Naive thymus-derived CD4-positive, alpha-beta T cell (primary cell): ENCODE measurements around the gene UMOD. TPM values are rescaled to one million over a fixed set of nuclear protein-coding genes. Genes with fewer than 3 reads are reported as not detected.

ENCODE experiments used
- ATAC-seq: fragments of 150-1000 bp; cut with Tn5 transposase; 2 replicates; pipeline ENCODE4 v1.10.0; 2021; ENCODE audit warnings: mild to moderate bottlenecking, moderate library complexity
- CTCF ChIA-PET: fragments of 350-600 bp; sonication (Branson Sonifier 250); formaldehyde crosslinking; loops from one replicate; lab custom pipeline; 2021; ENCODE audit warnings: antibody characterized with exemption; lab: Charles Lee
- POLR2A ChIA-PET: fragments of 350-600 bp; sonication (Branson Sonifier 250); formaldehyde crosslinking; loops from one replicate; lab custom pipeline; 2021; ENCODE audit warnings: antibody characterized with exemption, inconsistent platforms; lab: Charles Lee
- DNase-seq, 9 donors: peaks; one replicate each; pipeline versions ENCODE4 v3.0.0 to v3.0.0-alpha.2; 2020 to 2022; ENCODE audit warnings: mixed read lengths in 1 of 9
- H3K27ac ChIP-seq: one replicate; pipeline ENCODE4 v1.7.0; 2013; ENCODE audit warnings: mild to moderate bottlenecking, low read depth, low read length, moderate library complexity
- H3K27me3 ChIP-seq, 2 donors: one replicate each; pipeline ENCODE4 v1.7.0; 2013; ENCODE audit warnings: low read length in 2 of 2, mild to moderate bottlenecking in 2 of 2, moderate library complexity in 2 of 2; ENCODE audit not compliant: control insufficient read depth in 2 of 2, insufficient read depth in 2 of 2
- H3K36me3 ChIP-seq, 3 experiments: 1 replicate in 2 of 3; 2 replicates in 1 of 3; pipeline ENCODE4 v1.7.0; 2013; ENCODE audit warnings: low read length in 3 of 3, mild to moderate bottlenecking in 3 of 3, moderate library complexity in 1 of 3; ENCODE audit not compliant: insufficient read depth in 3 of 3, control insufficient read depth in 2 of 3
- H3K4me1 ChIP-seq, 2 donors: one replicate each; pipeline ENCODE4 v1.7.0; 2013; ENCODE audit warnings: low read length in 2 of 2, mild to moderate bottlenecking in 2 of 2, moderate library complexity in 1 of 2; ENCODE audit not compliant: control insufficient read depth in 2 of 2, insufficient read depth in 2 of 2
- H3K4me3 ChIP-seq: 2 replicates; pipeline ENCODE4 v1.7.0; 2013; ENCODE audit warnings: mild to moderate bottlenecking, low read length
- H3K9me3 ChIP-seq, 3 experiments: 1 replicate in 2 of 3; 2 replicates in 1 of 3; pipeline ENCODE4 v1.7.0; 2013; ENCODE audit warnings: low read length in 3 of 3; ENCODE audit not compliant: control insufficient read depth in 2 of 3
- H3K27ac Mint-ChIP-seq, 9 donors: one replicate each; pipeline ENCODE4 v1.8.0; 2020 to 2022; ENCODE audit warnings: mixed read lengths in 9 of 9, mild to moderate bottlenecking in 8 of 9, moderate library complexity in 5 of 9, inconsistent platforms in 2 of 9
- H3K27me3 Mint-ChIP-seq, 5 donors: one replicate each; pipeline ENCODE4 v1.8.0; 2021 to 2022; ENCODE audit warnings: mixed read lengths in 5 of 5, mild to moderate bottlenecking in 1 of 5
- H3K36me3 Mint-ChIP-seq, 5 donors: one replicate each; pipeline ENCODE4 v1.8.0; 2020 to 2022; ENCODE audit warnings: mixed read lengths in 5 of 5, mild to moderate bottlenecking in 3 of 5, inconsistent platforms in 1 of 5
- H3K4me1 Mint-ChIP-seq, 7 donors: one replicate each; pipeline ENCODE4 v1.8.0; 2020 to 2022; ENCODE audit warnings: mixed read lengths in 7 of 7, mild to moderate bottlenecking in 3 of 7, inconsistent platforms in 1 of 7
- H3K4me3 Mint-ChIP-seq, 10 donors: one replicate each; pipeline ENCODE4 v1.8.0; 2020 to 2022; ENCODE audit warnings: mild to moderate bottlenecking in 10 of 10, mixed read lengths in 10 of 10, moderate library complexity in 6 of 10, inconsistent platforms in 2 of 10
- H3K9me3 Mint-ChIP-seq, 11 donors: one replicate each; pipeline ENCODE4 v1.8.0; 2020 to 2022; ENCODE audit warnings: mixed read lengths in 11 of 11, mild to moderate bottlenecking in 4 of 11, inconsistent platforms in 1 of 11, moderate library complexity in 1 of 11
- intact Hi-C, 2 donors: fragments of 100-400 bp; cut with micrococcal nuclease; formaldehyde crosslinking; loops; one replicate each; pipeline ENCODE4 v1.15.1; 2023
- polyA plus RNA-seq, 2 donors: library from polyadenylated mRNA; unstranded; fragments of 300-500 nt; fragmentation: Illumina TruSeq; gene quantifications; one replicate each; pipeline ENCODE4 v1.2.3, GENCODE V29; 2021
- total RNA-seq, 6 experiments: library from RNA in 5 of 6; stranded (reverse) in 5 of 6; gene quantifications; 1 replicate in 5 of 6; 2 replicates in 1 of 6; pipeline ENCODE4 v1.2.3 and lab custom pipeline; 2021 to 2026

The UMOD gene
- total and polyA plus RNA-seq, 7 experiments from 2014 or later, result not detected

GRCh38 chr16:20353379-20353778 is 864 bp upstream of the UMOD start:
- no peak overlapping the region for H3K27ac Mint-ChIP-seq
- H3K9me3 Mint-ChIP-seq, result peaks cover 0 to 7% (median 0%) of the 10 kb centered on the region in 11 donors
- ATAC-seq (no peak), DNase-seq (no peak)
- POLR2A ChIA-PET, result no interaction called here
- intact Hi-C loops, result no loop called here
- CTCF ChIA-PET, result no interaction called here
- peaks cover 0 to 47% (median 20%) of the 10 kb centered on the region in 5 donors for H3K27me3 Mint-ChIP-seq
- no peaks in the 10 kb centered on the region for H3K4me1 Mint-ChIP-seq
- Histone ChIP-seq H3K9me3 (no peaks in the 10 kb centered on the region), H3K4me3 (no peak overlapping the region), H3K27me3 (peaks cover 0 to 3% of the 10 kb centered on the region in 2 donors), H3K27ac (no peak overlapping the region), H3K36me3 (no peaks in the 10 kb centered on the region), H3K4me1 (no peaks in the 10 kb centered on the region)
- no peaks in the 10 kb centered on the region for H3K36me3 Mint-ChIP-seq
- H3K4me3 Mint-ChIP-seq, result no peak overlapping the region

- no peak overlapping the region for H3K4me3 Mint-ChIP-seq
- no peaks in the 10 kb centered on the region for H3K36me3 Mint-ChIP-seq
- no peaks in the 10 kb centered on the region for H3K9me3 ChIP-seq
- POLR2A ChIA-PET, result no interaction called here
- peaks cover 0 to 5% (median 0%) of the 10 kb centered on the region in 11 donors for H3K9me3 Mint-ChIP-seq
- DNase-seq (no peak), ATAC-seq (no peak)
- H3K27ac ChIP-seq, result no peak overlapping the region
- H3K4me3 ChIP-seq, result no peak overlapping the region
- no peaks in the 10 kb centered on the region for H3K4me1 Mint-ChIP-seq
- CTCF ChIA-PET, result no interaction called here
- no peaks in the 10 kb centered on the region for H3K4me1 ChIP-seq
- intact Hi-C loops, result no loop called here
- H3K36me3 ChIP-seq, result no peaks in the 10 kb centered on the region
- no peak overlapping the region for H3K27ac Mint-ChIP-seq
- H3K27me3 ChIP-seq, result no peaks in the 10 kb centered on the region
- H3K27me3 Mint-ChIP-seq, result peaks cover 0 to 36% (median 4%) of the 10 kb centered on the region in 5 donors
Observed at GRCh38 chr16:20349615-20350014, 2.9 kb downstream of the UMOD start.

- Histone ChIP-seq H3K9me3 (no peaks in the 10 kb centered on the region), H3K27ac (no peak overlapping the region), H3K4me1 (no peaks in the 10 kb centered on the region), H3K36me3 (no peaks in the 10 kb centered on the region), H3K4me3 (no peak overlapping the region), H3K27me3 (no peaks in the 10 kb centered on the region)
- Mint-ChIP-seq H3K27me3 (peaks cover 0 to 31% (median 4%) of the 10 kb centered on the region in 5 donors), H3K4me1 (no peaks in the 10 kb centered on the region), H3K27ac (no peak overlapping the region), H3K4me3 (no peak overlapping the region), H3K36me3 (no peaks in the 10 kb centered on the region), H3K9me3 (peaks cover 0 to 1% (median 0%) of the 10 kb centered on the region in 11 donors)
- intact Hi-C loops, result no loop called here
- ChIA-PET CTCF (no interaction called here), POLR2A (no interaction called here)
- DNase-seq (no peak), ATAC-seq (no peak)
Observed at GRCh38 chr16:20348365-20349185, 3.9 kb downstream of the UMOD start.

GRCh38 chr16:20347666-20348364 is 4.7 kb downstream of the UMOD start:
- Mint-ChIP-seq H3K27ac (no peak overlapping the region), H3K4me1 (no peaks in the 10 kb centered on the region), H3K4me3 (no peak overlapping the region), H3K9me3 (peaks cover 0 to 1% (median 0%) of the 10 kb centered on the region in 11 donors), H3K36me3 (no peaks in the 10 kb centered on the region), H3K27me3 (peaks cover 0 to 24% (median 4%) of the 10 kb centered on the region in 5 donors)
- ATAC-seq (no peak), DNase-seq (no peak)
- ChIA-PET POLR2A (no interaction called here), CTCF (no interaction called here)
- Histone ChIP-seq H3K9me3 (no peaks in the 10 kb centered on the region), H3K4me3 (no peak overlapping the region), H3K4me1 (no peaks in the 10 kb centered on the region), H3K27ac (no peak overlapping the region), H3K36me3 (no peaks in the 10 kb centered on the region), H3K27me3 (no peaks in the 10 kb centered on the region)
- intact Hi-C loops, result no loop called here

GRCh38 chr16:20344611-20345010 is 7.9 kb downstream of the UMOD start:
- CTCF ChIA-PET, result no interaction called here
- intact Hi-C loops, result no loop called here

GRCh38 chr16:20339744-20340143 is 12.8 kb downstream of the UMOD start:
- DNase-seq (no peak), ATAC-seq (no peak)
- Histone ChIP-seq H3K27me3 (no peaks in the 10 kb centered on the region), H3K27ac (no peak overlapping the region), H3K9me3 (no peaks in the 10 kb centered on the region), H3K4me1 (no peaks in the 10 kb centered on the region), H3K36me3 (no peaks in the 10 kb centered on the region), H3K4me3 (no peak overlapping the region)
- Mint-ChIP-seq H3K36me3 (no peaks in the 10 kb centered on the region), H3K9me3 (peaks cover 0 to 2% (median 0%) of the 10 kb centered on the region in 11 donors), H3K27ac (no peak overlapping the region), H3K27me3 (peaks cover 0 to 13% (median 6%) of the 10 kb centered on the region in 5 donors), H3K4me1 (no peaks in the 10 kb centered on the region), H3K4me3 (no peak overlapping the region)
- ChIA-PET POLR2A (no interaction called here), CTCF (no interaction called here)
- intact Hi-C loops, result no loop called here

More at GRCh38 chr16:20344611-20345010, 7.9 kb downstream of the UMOD start:
- Histone ChIP-seq H3K9me3 (no peaks in the 10 kb centered on the region), H3K27me3 (no peaks in the 10 kb centered on the region), H3K4me1 (no peaks in the 10 kb centered on the region), H3K4me3 (no peak overlapping the region), H3K27ac (no peak overlapping the region), H3K36me3 (no peaks in the 10 kb centered on the region)
- Mint-ChIP-seq H3K4me1 (no peaks in the 10 kb centered on the region), H3K36me3 (no peaks in the 10 kb centered on the region), H3K27me3 (peaks cover 0 to 27% (median 0%) of the 10 kb centered on the region in 5 donors), H3K9me3 (peaks cover 0 to 1% (median 0%) of the 10 kb centered on the region in 11 donors), H3K4me3 (no peak overlapping the region), H3K27ac (no peak overlapping the region)
- ATAC-seq (no peak), DNase-seq (no peak)
- POLR2A ChIA-PET, result no interaction called here
